HepG2 (cell line): ENCODE results near the gene CDYL2. TPM values are rescaled to one million over a fixed set of nuclear protein-coding genes. Genes with fewer than 3 reads are reported as not detected.

Experiments used
- ATAC-seq: fragments of 200-7000 bp; cut with Tn5 transposase; 3 replicates; pipeline ENCODE4 v1.9.1; 2020; ENCODE audit warnings: mild to moderate bottlenecking, moderate library complexity
- BruUV-seq: library from RNA; stranded (reverse); fragments of 400-500 nt; replicated peaks from 2 replicates; lab custom pipeline; 2021; lab: Mats Ljungman, UMichigan
- CTCF ChIA-PET: fragments of 300-600 bp; formaldehyde crosslinking; extraction: SDS; loops from one replicate; lab custom pipeline; 2021; ENCODE audit warnings: low total read pairs, inconsistent platforms, low intra/inter-chr PET ratio; lab: Yijun Ruan, JAX
- POLR2A ChIA-PET: fragments of 350-600 bp; sonication (Branson Sonifier 250); formaldehyde crosslinking; loops from one replicate; lab custom pipeline; 2020; ENCODE audit warnings: antibody characterized with exemption, inconsistent platforms; lab: Yijun Ruan, JAX
- DNase-seq: peaks from one replicate; pipeline ENCODE4 v3.0.0-alpha.2; 2015; ENCODE audit warnings: low spot score
- FAIRE-seq: peaks from 3 replicates; lab custom pipeline; 2011; peaks lifted over from hg19 to GRCh38; lab: Jason Lieb, UNC
- H2AFZ ChIP-seq: one replicate; pipeline ENCODE4 v1.6.1; 2011; ENCODE audit warnings: low read length, inconsistent platforms
- H3K27ac ChIP-seq: fragments of 300-600 bp; 3 replicates; pipeline ENCODE4 v1.8.0; 2011; ENCODE audit warnings: mixed run types, mild to moderate bottlenecking, mixed read lengths, low read length, inconsistent platforms; ENCODE audit not compliant: insufficient read depth; ENCODE audit errors: extremely low read length
- H3K27me3 ChIP-seq, 2 experiments: fragments of 200-600 bp in 1 of 2; 2 replicates in 1 of 2; 3 replicates in 1 of 2; pipeline versions ENCODE4 v1.6.0 to v1.8.0; 2011; ENCODE audit warnings: low read length in 2 of 2, mild to moderate bottlenecking in 2 of 2, moderate library complexity in 2 of 2, inconsistent platforms in 1 of 2; ENCODE audit not compliant: insufficient read depth in 2 of 2, control insufficient read depth in 1 of 2
- H3K36me3 ChIP-seq, 2 experiments: fragments of 200-600 bp in 1 of 2; replicated peaks in 1 of 2; 2 replicates in 1 of 2; 3 replicates in 1 of 2; pipeline versions ENCODE4 v1.5.1 to v1.8.0; 2011; ENCODE audit warnings: low read length in 2 of 2, inconsistent platforms in 1 of 2; ENCODE audit not compliant: insufficient read depth in 2 of 2, control insufficient read depth in 1 of 2
- H3K4me1 ChIP-seq: 2 replicates; pipeline ENCODE4 v1.5.1; 2012; ENCODE audit warnings: low read length, inconsistent platforms; ENCODE audit not compliant: insufficient read depth
- H3K4me2 ChIP-seq: 2 replicates; pipeline ENCODE4 v1.6.0; 2011; ENCODE audit warnings: low read depth, low read length, inconsistent platforms
- H3K4me3 ChIP-seq, 3 experiments: fragments of 200-600 bp in 1 of 3; sonication (generic), shearing (Covaris generic) in 1 of 3; replicated peaks in 1 of 3; 2 replicates each; pipeline ENCODE4 v1.5.1; 2011 to 2016; ENCODE audit warnings: low read length in 3 of 3, inconsistent platforms in 2 of 3, low read depth in 2 of 3, mild to moderate bottlenecking in 2 of 3, control low read depth in 1 of 3, mixed read lengths in 1 of 3; ENCODE audit not compliant: insufficient read depth in 1 of 3
- H3K79me2 ChIP-seq: one replicate; pipeline ENCODE4 v1.6.1; 2011; ENCODE audit warnings: low read length, inconsistent platforms; ENCODE audit not compliant: insufficient read depth
- H3K9ac ChIP-seq: 2 replicates; pipeline ENCODE4 v1.6.0; 2011; ENCODE audit warnings: mild to moderate bottlenecking, low read depth, low read length, inconsistent platforms; ENCODE audit not compliant: insufficient read depth
- H3K9me3 ChIP-seq: 2 replicates; pipeline ENCODE4 v1.5.1; 2012; ENCODE audit warnings: mild to moderate bottlenecking, low read length
- H4K20me1 ChIP-seq: 2 replicates; pipeline ENCODE4 v1.6.0; 2011; ENCODE audit warnings: inconsistent platforms, mild to moderate bottlenecking, low read length, moderate library complexity; ENCODE audit not compliant: insufficient read depth
- ARID2 ChIP-seq: sonication (generic); formaldehyde crosslinking; IDR thresholded peaks from 2 replicates; pipeline ENCODE4 v1.8.1; 2022; ENCODE audit warnings: mild to moderate bottlenecking, missing genetic modification reagents, borderline replicate concordance
- CENPT ChIP-seq: sonication (generic); formaldehyde crosslinking; IDR thresholded peaks from 2 replicates; pipeline ENCODE4 v1.8.0; 2022; ENCODE audit warnings: low read depth, mild to moderate bottlenecking, moderate library complexity, missing genetic modification reagents
- DPF2 ChIP-seq: sonication (generic); formaldehyde crosslinking; IDR thresholded peaks from 2 replicates; pipeline ENCODE4 v1.4.0; 2020; ENCODE audit warnings: mild to moderate bottlenecking, low read depth, missing genetic modification reagents, borderline replicate concordance
- EEA1 ChIP-seq: sonication (generic); formaldehyde crosslinking; IDR thresholded peaks from 2 replicates; pipeline ENCODE4 v1.5.1; 2020; ENCODE audit warnings: mild to moderate bottlenecking, missing genetic modification reagents, borderline replicate concordance
- GZF1 ChIP-seq: sonication (generic); formaldehyde crosslinking; IDR thresholded peaks from 2 replicates; pipeline ENCODE4 v1.5.1; 2020; ENCODE audit warnings: mild to moderate bottlenecking, missing genetic modification reagents
- MEF2D ChIP-seq: sonication (generic); formaldehyde crosslinking; IDR thresholded peaks from 2 replicates; pipeline ENCODE4 v1.5.1; 2020; ENCODE audit warnings: mild to moderate bottlenecking, missing genetic modification reagents
- SALL1 ChIP-seq: sonication (generic); formaldehyde crosslinking; IDR thresholded peaks from 2 replicates; pipeline ENCODE4 v1.8.0; 2022; ENCODE audit warnings: mild to moderate bottlenecking, missing genetic modification reagents
- STAT5B ChIP-seq: sonication (generic); formaldehyde crosslinking; IDR thresholded peaks from 2 replicates; pipeline ENCODE4 v1.4.0; 2020; ENCODE audit warnings: missing genetic modification reagents
- ZFP36 ChIP-seq: fragments of 150-350 bp; IDR thresholded peaks from 2 replicates; pipeline ENCODE4 v1.6.1; 2018; ENCODE audit warnings: borderline replicate concordance, low read length, low read depth; ENCODE audit not compliant: partially characterized antibody
- ZNF367 ChIP-seq: sonication (generic); formaldehyde crosslinking; IDR thresholded peaks from 2 replicates; pipeline ENCODE4 v1.4.0; 2020; ENCODE audit warnings: missing genetic modification reagents, borderline replicate concordance
- ZNF550 ChIP-seq: sonication (generic); formaldehyde crosslinking; IDR thresholded peaks from 2 replicates; pipeline ENCODE4 v1.4.0; 2020; ENCODE audit warnings: mild to moderate bottlenecking, missing genetic modification reagents, borderline replicate concordance
- ZSCAN12 ChIP-seq: sonication (generic); formaldehyde crosslinking; IDR thresholded peaks from 2 replicates; pipeline ENCODE4 v1.9.0; 2021; ENCODE audit warnings: mild to moderate bottlenecking, missing genetic modification reagents
- WGBS: methylation state at CpG from one replicate; pipeline ENCODE4 v1.1.6; 2017; ENCODE audit warnings: low lambda C conversion rate; 5-methylcytosine and 5-hydroxymethylcytosine counted together
- in situ Hi-C: cut with HindIII; loops from 2 replicates; pipeline ENCODE4 v1.10.0; 2017; ENCODE audit warnings: low pct_unique_long_range_greater_than_20kb; ENCODE audit not compliant: extremely low pct_ligation_motif_present
- intact Hi-C: fragments of 100-400 bp; cut with micrococcal nuclease; formaldehyde crosslinking; loops from one replicate; pipeline ENCODE4 v1.10.0; 2022; ENCODE audit not compliant: unreplicated experiment
- polyA plus RNA-seq, 8 experiments: library from polyadenylated mRNA; depleted of rRNA in 3 of 8; stranded (reverse) in 7 of 8; unstranded in 1 of 8; fragments of >200 nt; fragmentation: Illumina TruSeq in 4 of 8; extraction: Trizol in 4 of 8; gene quantifications; 2 replicates each; pipeline versions ENCODE4 v1.2.1 to v1.2.3, GENCODE V29; 2011 to 2016; ENCODE audit warnings: low read depth in 4 of 8, missing spikeins in 1 of 8, mixed read lengths in 1 of 8; ENCODE audit not compliant: insufficient read depth in 1 of 8
- total RNA-seq, 5 experiments: library from RNA; depleted of rRNA; stranded (reverse); fragments of >200 nt; fragmentation: Illumina TruSeq; extraction: Trizol; gene quantifications; 2 replicates each; pipeline ENCODE4 v1.2.3, GENCODE V29; 2016; ENCODE audit warnings: low read depth in 1 of 5
- TF ChIP-seq, protein P1 (sequence below): sonication (generic); formaldehyde crosslinking; IDR thresholded peaks from 2 replicates; pipeline ENCODE4 v1.4.0; 2020; ENCODE audit warnings: missing genetic modification reagents
- TF ChIP-seq, protein P2 (sequence below): sonication (generic); formaldehyde crosslinking; IDR thresholded peaks from 2 replicates; pipeline ENCODE4 v1.4.0; 2020; ENCODE audit warnings: mild to moderate bottlenecking, missing genetic modification reagents
- TF ChIP-seq, protein P3 (sequence below): sonication (generic); formaldehyde crosslinking; conservative IDR thresholded peaks from 2 replicates; pipeline ENCODE4 v1.5.0; 2020; ENCODE audit warnings: missing genetic modification reagents

The CDYL2 gene
- total and polyA plus RNA-seq, 2 of the 13 experiments (the other 11 are each of a cell fraction or from before 2014, with no cell fraction given) = 0.07 to 0.35 TPM

DNA sequence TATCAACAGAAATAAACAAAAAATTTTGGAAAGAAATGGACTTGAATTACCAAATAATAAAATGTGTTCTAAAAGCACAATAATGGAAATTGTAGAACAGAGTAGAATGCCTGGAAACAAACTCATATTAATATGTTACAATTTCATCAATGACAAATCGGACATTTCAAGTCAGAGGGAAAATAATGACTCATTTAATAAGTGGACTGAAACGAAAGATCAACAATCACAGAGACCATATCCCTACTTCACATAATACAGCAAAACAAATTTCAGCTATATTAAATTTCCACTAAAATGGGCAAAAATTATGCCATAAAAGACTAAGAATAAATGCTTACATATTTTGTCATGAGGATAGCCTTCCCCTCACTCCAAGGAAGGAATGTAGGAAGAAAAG is 25.7 kb downstream of the CDYL2 start:
- H4K20me1 ChIP-seq = no peaks in the 10 kb centered on the region
- H2AFZ ChIP-seq = no peak overlapping the region
- no peak overlapping the region for H3K4me2 ChIP-seq
- TF ChIP-seq EEA1 (CRISPR knock-in tag) (no peak), DPF2 (CRISPR knock-in tag) (no peak), ZFP36 (no peak)
- 2% methylated on average over 2 of the region's 2 CpGs for WGBS
- intact Hi-C loops (no loop called here), in situ Hi-C loops (no loop called here)
- FAIRE-seq = peak; percentile 32
- no peak overlapping the region for H3K4me3 ChIP-seq
- ChIA-PET CTCF (no interaction called here), POLR2A (no interaction called here)
- no peak overlapping the region for H3K9ac ChIP-seq
- DNase-seq = no peak
- no peaks in the 10 kb centered on the region for H3K36me3 ChIP-seq
- no peaks in the 10 kb centered on the region for H3K9me3 ChIP-seq
- ATAC-seq = no peak
- no peaks in the 10 kb centered on the region for H3K79me2 ChIP-seq
- no peaks in the 10 kb centered on the region; a peak in 1 of 5 replicates for H3K27me3 ChIP-seq
- no peaks in the 10 kb centered on the region for H3K4me1 ChIP-seq
- H3K27ac ChIP-seq = no peak overlapping the region
- BruUV-seq = no TSS peak

DNA sequence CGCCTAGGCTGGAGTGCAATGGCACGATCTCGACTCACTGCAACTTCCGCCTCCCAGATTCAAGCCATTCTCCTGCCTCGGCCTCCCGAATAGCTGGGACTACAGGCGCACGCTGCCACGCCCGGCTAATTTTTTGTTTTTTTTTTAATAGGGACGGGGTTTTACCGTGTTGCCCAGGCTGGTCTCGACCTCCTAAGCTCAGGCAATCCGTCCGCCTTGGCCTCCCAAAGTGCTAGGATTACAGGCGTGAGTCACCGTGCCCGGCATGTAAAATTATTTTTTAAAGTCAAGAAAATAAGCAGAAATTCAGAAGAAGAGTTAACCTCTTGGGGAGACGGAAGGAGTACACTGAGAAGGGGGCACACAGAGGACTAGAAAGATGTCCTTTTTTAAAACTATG is 27.5 kb downstream of the CDYL2 start:
- H3K9me3 ChIP-seq = no peaks in the 10 kb centered on the region
- H3K4me3 ChIP-seq = no peak overlapping the region
- CTCF ChIA-PET = no interaction called here
- intact Hi-C loops (no loop called here), in situ Hi-C loops (no loop called here)
- H3K27ac ChIP-seq = no peak overlapping the region
- H3K4me1 ChIP-seq = no peaks in the 10 kb centered on the region
- no peak overlapping the region for H2AFZ ChIP-seq
- H3K27me3 ChIP-seq = no peaks in the 10 kb centered on the region
- no peak for FAIRE-seq
- POLR2A ChIA-PET = no interaction called here
- H4K20me1 ChIP-seq = no peaks in the 10 kb centered on the region
- DNase-seq = no peak
- no peak overlapping the region for H3K4me2 ChIP-seq
- no peak for ATAC-seq
- no peaks in the 10 kb centered on the region for H3K79me2 ChIP-seq
- no TSS peak for BruUV-seq
- H3K36me3 ChIP-seq = no peaks in the 10 kb centered on the region
- no peak overlapping the region for H3K9ac ChIP-seq
- WGBS = 60% methylated on average over 19 of the region's 19 CpGs
- TF ChIP-seq, protein P1, sequence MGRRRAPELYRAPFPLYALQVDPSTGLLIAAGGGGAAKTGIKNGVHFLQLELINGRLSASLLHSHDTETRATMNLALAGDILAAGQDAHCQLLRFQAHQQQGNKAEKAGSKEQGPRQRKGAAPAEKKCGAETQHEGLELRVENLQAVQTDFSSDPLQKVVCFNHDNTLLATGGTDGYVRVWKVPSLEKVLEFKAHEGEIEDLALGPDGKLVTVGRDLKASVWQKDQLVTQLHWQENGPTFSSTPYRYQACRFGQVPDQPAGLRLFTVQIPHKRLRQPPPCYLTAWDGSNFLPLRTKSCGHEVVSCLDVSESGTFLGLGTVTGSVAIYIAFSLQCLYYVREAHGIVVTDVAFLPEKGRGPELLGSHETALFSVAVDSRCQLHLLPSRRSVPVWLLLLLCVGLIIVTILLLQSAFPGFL (CRISPR knock-in tag) = no peak
- TF ChIP-seq SALL1 (CRISPR knock-in tag) (no peak), GZF1 (CRISPR knock-in tag) (no peak), ARID2 (no peak), MEF2D (CRISPR knock-in tag) (no peak), CENPT (CRISPR knock-in tag) (no peak), ZNF550 (CRISPR knock-in tag) (no peak), STAT5B (CRISPR knock-in tag) (no peak), ZNF367 (no peak), ZSCAN12 (no peak)
- TF ChIP-seq, protein P2, sequence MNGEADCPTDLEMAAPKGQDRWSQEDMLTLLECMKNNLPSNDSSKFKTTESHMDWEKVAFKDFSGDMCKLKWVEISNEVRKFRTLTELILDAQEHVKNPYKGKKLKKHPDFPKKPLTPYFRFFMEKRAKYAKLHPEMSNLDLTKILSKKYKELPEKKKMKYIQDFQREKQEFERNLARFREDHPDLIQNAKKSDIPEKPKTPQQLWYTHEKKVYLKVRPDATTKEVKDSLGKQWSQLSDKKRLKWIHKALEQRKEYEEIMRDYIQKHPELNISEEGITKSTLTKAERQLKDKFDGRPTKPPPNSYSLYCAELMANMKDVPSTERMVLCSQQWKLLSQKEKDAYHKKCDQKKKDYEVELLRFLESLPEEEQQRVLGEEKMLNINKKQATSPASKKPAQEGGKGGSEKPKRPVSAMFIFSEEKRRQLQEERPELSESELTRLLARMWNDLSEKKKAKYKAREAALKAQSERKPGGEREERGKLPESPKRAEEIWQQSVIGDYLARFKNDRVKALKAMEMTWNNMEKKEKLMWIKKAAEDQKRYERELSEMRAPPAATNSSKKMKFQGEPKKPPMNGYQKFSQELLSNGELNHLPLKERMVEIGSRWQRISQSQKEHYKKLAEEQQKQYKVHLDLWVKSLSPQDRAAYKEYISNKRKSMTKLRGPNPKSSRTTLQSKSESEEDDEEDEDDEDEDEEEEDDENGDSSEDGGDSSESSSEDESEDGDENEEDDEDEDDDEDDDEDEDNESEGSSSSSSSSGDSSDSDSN (CRISPR knock-in tag) = no peak
- TF ChIP-seq, protein P3, sequence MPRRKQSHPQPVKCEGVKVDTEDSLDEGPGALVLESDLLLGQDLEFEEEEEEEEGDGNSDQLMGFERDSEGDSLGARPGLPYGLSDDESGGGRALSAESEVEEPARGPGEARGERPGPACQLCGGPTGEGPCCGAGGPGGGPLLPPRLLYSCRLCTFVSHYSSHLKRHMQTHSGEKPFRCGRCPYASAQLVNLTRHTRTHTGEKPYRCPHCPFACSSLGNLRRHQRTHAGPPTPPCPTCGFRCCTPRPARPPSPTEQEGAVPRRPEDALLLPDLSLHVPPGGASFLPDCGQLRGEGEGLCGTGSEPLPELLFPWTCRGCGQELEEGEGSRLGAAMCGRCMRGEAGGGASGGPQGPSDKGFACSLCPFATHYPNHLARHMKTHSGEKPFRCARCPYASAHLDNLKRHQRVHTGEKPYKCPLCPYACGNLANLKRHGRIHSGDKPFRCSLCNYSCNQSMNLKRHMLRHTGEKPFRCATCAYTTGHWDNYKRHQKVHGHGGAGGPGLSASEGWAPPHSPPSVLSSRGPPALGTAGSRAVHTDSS (CRISPR knock-in tag) = no peak
